ENCODE data around the gene SPACDR.
A peak's percentile ranks its signal among the peaks of the same experiment; 100 is the strongest.
"Not testable (repeated sequence)": the region's sequence is repeated elsewhere in the genome, so short reads cannot be mapped to it uniquely, and the experiment has no call there.

Gene SPACDR

GRCh38 chr7:100464210-100464660, at the start of gene SPACDR:
Gene SPACDR (minus strand): TSS chr7:100464260. CDS start chr7:100464025, 235 bp downstream.
- DNase-seq (ENCODE audit: low read depth in 2 of 2) = no peak

GRCh38 chr7:100513212-100513810, 49.3 kb upstream of the SPACDR start:
- DNase-seq (ENCODE audit: low read depth in 2 of 2) = no peak

- DNase-seq (ENCODE audit: low read depth in 2 of 2) = no peak
These were observed 46.6 kb upstream of the SPACDR start for GRCh38 chr7:100510437-100511239.

- no peak for DNase-seq (ENCODE audit: low read depth in 2 of 2)
These were observed 45.2 kb upstream of the SPACDR start for GRCh38 chr7:100509231-100509630.

GRCh38 chr7:100506356-100506923, 42.4 kb upstream of the SPACDR start:
- no peak for DNase-seq (ENCODE audit: low read depth in 2 of 2)

GRCh38 chr7:100504887-100505611, 41.0 kb upstream of the SPACDR start:
- no peak for DNase-seq (ENCODE audit: low read depth in 2 of 2)

- DNase-seq (ENCODE audit: low read depth in 2 of 2) = not testable (repeated sequence)
These were observed 40.0 kb upstream of the SPACDR start for GRCh38 chr7:100504031-100504430.

GRCh38 chr7:100500743-100501142, 36.7 kb upstream of the SPACDR start:
- not testable (repeated sequence) for DNase-seq (ENCODE audit: low read depth in 2 of 2)

- DNase-seq (ENCODE audit: low read depth in 2 of 2) = no peak
These were observed 32.4 kb upstream of the SPACDR start for GRCh38 chr7:100496509-100496908.

- peak in 1 of 2 donors; percentile 37 for DNase-seq (ENCODE audit: low read depth in 2 of 2)
These were observed 29.6 kb upstream of the SPACDR start for GRCh38 chr7:100493476-100494264.

- no peak for DNase-seq (ENCODE audit: low read depth in 2 of 2)
These were observed 28.8 kb upstream of the SPACDR start for GRCh38 chr7:100492738-100493475.

GRCh38 chr7:100491192-100491578, 27.1 kb upstream of the SPACDR start:
- no peak for DNase-seq (ENCODE audit: low read depth in 2 of 2)

GRCh38 chr7:100490483-100491191, 26.6 kb upstream of the SPACDR start:
- no peak for DNase-seq (ENCODE audit: low read depth in 2 of 2)

- DNase-seq (ENCODE audit: low read depth in 2 of 2) = no peak
These were observed 25.8 kb upstream of the SPACDR start for GRCh38 chr7:100489824-100490223.

- DNase-seq (ENCODE audit: low read depth in 2 of 2) = no peak
These were observed 25.1 kb upstream of the SPACDR start for GRCh38 chr7:100489121-100489520.

GRCh38 chr7:100488333-100489095, 24.5 kb upstream of the SPACDR start:
- no peak for DNase-seq (ENCODE audit: low read depth in 2 of 2)

- no peak for DNase-seq (ENCODE audit: low read depth in 2 of 2)
These were observed 22.8 kb upstream of the SPACDR start for GRCh38 chr7:100486753-100487446.

GRCh38 chr7:100486111-100486636, 22.1 kb upstream of the SPACDR start:
- DNase-seq (ENCODE audit: low read depth in 2 of 2) = no peak
